GM13976 (cell line): ENCODE data around the gene DNAJC30.
A peak's percentile ranks its signal among the peaks of the same experiment; 100 is the strongest.
"Not testable (repeated sequence)": the region's sequence is repeated elsewhere in the genome, so short reads cannot be mapped to it uniquely, and the experiment has no call there.

Experiments
- DNase-seq: peaks from one replicate; pipeline ENCODE4 v3.0.0; 2012; ENCODE audit warnings: low spot score
- in situ Hi-C: fragments of 300-500 bp; cut with MboI; formaldehyde crosslinking; loops from one replicate; pipeline ENCODE4 v1.12.0; 2022; ENCODE audit warnings: low sequenced_read_pairs, mixed read lengths, inconsistent platforms; ENCODE audit not compliant: unreplicated experiment
- TF ChIP-seq, protein P1 (sequence below): IDR thresholded peaks from 2 replicates; pipeline ENCODE4 v1.5.1; 2012; ENCODE audit warnings: borderline replicate concordance, mild to moderate bottlenecking; ENCODE audit not compliant: insufficient read depth; ENCODE audit errors: extremely low read depth, missing control alignments, control extremely low read depth

DNAJC30 gene

DNA sequence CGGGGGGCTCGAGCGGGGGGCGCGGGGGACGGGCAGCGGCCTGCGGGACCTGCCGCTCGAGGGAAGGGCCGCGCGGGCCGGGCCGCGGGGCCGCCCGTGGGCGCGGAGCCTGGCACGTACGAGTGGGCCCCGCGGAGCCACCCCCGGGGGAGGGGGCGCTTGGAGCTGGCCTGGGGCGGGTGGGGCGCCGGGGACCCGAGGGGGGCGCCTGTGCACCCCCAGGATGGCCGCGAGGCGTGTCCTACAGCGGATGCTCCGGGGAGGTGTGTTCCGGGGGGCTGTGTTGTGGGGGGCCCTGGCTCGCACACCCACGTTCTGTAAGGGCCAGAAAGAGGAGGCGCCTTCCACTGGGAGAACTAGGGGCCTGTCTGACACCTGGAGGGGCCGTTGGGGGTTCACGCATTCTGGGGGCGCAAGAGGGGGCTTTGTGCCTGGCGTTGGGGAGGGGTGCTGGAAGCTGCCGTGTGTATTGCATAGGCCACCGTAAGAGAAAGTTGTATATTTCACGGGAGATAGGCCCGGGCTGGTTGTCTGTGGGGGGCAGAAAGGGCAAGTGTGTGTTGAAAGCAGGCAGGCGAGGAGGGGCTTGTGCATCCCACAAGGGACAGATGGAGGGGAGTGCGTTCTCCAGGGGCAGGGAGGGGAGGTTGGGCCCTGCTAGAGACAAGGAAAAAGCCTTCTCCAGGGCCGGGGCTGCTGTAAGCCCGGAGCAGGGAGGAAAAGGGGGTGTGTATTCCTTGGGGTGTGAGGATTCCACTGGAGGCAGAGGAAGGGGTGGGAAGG lies 15.0 kb downstream of the DNAJC30 start:
- TF ChIP-seq, protein P1, sequence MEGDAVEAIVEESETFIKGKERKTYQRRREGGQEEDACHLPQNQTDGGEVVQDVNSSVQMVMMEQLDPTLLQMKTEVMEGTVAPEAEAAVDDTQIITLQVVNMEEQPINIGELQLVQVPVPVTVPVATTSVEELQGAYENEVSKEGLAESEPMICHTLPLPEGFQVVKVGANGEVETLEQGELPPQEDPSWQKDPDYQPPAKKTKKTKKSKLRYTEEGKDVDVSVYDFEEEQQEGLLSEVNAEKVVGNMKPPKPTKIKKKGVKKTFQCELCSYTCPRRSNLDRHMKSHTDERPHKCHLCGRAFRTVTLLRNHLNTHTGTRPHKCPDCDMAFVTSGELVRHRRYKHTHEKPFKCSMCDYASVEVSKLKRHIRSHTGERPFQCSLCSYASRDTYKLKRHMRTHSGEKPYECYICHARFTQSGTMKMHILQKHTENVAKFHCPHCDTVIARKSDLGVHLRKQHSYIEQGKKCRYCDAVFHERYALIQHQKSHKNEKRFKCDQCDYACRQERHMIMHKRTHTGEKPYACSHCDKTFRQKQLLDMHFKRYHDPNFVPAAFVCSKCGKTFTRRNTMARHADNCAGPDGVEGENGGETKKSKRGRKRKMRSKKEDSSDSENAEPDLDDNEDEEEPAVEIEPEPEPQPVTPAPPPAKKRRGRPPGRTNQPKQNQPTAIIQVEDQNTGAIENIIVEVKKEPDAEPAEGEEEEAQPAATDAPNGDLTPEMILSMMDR: no peak
- in situ Hi-C loops: no loop called here
- no peak for DNase-seq

DNA sequence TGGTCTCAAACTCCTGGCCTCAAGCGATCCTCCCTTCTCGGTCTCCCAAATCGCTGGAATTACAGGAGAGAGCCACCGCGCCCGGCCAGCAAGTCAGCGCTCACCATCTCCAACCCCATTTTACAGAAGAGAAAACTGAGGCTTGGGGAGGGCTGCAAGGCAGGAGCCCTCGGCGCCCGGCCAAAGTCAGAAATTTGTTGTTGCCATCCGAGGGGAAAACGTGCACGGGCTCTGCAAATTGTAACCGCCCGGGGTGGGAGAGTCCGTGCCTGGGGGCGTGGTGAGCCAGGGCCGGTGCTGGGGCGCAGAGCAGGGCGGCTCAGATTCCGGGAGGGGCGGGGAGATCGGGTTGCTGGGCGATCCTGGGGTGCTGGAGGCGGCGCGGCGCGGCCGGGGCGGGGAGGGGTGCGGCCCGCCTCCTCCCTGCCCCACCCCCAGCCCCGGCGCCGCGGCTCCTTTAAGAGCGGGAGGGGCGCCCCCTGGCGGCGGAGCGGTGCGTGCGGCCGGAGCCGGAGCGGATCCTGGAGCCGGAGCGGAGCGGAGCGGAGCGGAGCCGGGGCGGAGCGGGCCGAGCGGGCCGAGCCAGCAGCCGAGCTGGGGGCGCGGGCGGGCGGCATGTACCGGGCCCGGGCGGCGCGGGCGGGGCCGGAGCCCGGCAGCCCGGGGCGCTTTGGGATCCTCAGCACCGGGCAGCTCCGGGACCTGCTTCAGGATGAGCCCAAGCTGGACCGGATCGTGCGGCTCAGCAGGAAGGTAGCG lies 15.7 kb downstream of the DNAJC30 start, which contains the start of gene VPS37D:
Gene VPS37D, plus strand, starts transcription at position 488 of the 759 bp plus-strand sequence. Its CDS starts 128 bp downstream, at position 616.
- TF ChIP-seq, protein P1: peak; percentile 92
- DNase-seq: peak; percentile 99
- in situ Hi-C loops: no loop called here

DNA sequence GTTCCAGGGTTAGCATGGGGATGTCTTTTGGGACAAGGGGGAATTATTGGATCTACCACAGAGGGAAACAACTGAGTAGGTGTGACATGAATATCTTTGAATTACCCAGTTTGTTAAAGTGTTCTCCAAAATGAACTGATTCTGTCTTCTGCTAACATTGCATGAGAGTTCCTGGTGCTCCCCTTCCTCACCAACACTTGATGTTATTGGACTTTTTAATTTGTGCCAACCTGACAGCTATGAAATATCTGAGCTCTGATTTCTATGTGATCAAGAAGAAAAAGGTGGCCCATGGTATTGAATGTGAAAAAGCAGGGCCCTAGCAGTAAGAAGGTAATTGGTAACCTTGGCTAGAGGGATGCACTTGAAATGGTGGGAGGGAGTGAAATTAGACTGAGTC lies 20.2 kb downstream of the DNAJC30 start:
- DNase-seq: no peak
- in situ Hi-C loops: no loop called here
- TF ChIP-seq, protein P1: no peak

DNA sequence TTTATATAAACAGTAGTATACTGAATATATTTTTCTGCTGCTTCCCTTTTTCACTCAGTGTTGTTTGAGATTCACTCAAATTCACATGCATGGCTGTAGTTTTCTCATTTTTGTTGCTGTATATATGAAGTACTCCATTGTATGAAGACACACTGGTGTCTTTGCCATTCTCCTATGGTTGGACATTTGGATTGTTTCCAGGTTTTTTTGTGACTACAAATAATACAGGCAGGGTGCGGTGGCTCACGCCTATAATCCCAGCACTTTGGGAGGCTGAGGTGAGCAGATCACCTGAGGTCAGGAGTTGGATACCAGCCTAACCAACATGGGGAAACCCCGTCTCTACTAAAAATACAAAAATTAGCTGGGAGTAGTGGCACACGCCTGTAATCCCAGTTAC lies 22.7 kb downstream of the DNAJC30 start:
- in situ Hi-C loops, DNase-seq: not testable (repeated sequence)

DNA sequence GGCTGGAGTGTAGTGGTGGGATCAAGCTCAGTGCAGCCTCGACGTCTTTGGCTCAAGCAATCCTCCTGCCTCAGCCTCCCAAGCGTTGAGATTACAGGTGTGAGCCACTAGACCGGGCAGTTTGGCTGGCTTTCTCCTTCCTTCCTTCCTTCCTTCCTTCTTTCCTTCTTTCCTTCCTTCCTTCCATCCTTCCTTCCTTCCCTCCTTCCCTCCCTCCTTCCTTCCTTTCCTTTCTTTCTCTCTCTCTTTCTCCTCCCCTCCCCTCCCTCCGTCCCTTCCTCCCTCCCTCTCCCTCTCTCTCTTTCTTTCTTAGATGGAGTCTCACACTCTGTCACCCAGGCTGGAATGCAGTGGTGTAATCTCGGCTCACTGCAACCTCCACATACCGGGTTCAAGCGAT lies 23.3 kb downstream of the DNAJC30 start:
- in situ Hi-C loops: no loop called here
- TF ChIP-seq, protein P1: no peak
- no peak for DNase-seq

DNA sequence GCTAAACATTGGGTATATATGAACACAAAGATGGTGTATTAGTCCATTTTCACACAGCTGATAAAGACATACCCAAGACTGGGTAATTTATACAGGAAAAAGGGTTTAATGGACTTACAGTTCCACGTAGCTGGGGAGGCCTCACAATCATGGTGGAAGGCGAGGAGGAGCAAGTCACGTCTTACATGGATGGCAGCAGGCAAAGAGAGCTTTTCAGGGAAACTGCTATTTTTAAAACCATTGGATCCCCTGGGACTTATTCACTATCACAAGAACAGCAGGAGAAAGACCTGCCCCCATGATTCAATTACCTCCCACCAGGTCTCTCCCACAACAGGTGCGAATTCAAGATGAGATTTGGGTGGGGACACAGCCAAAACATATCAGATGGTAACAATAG lies 27.9 kb downstream of the DNAJC30 start:
- DNase-seq, in situ Hi-C loops: not testable (repeated sequence)

DNA sequence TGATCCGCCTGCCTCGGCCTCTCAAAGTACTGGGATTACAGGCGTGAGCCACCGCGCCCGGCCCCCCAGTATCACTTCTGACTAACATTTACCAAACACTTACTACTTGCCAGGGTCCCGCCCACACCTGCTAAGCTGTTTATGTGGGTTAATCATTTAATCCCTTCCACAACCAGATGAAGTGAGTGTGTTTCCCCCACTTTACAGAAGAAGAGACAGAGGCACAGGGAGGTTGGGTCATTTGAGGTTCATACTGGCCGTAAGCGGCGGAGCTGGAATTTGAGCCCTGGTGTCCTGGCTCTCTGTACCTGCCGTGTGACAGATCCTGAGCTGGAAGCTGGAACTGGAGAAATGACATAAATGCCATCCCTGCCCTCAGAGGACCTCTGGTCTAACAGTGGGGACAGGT lies 30.7 kb downstream of the DNAJC30 start:
- TF ChIP-seq, protein P1: no peak
- in situ Hi-C loops: no loop called here
- no peak for DNase-seq

DNA sequence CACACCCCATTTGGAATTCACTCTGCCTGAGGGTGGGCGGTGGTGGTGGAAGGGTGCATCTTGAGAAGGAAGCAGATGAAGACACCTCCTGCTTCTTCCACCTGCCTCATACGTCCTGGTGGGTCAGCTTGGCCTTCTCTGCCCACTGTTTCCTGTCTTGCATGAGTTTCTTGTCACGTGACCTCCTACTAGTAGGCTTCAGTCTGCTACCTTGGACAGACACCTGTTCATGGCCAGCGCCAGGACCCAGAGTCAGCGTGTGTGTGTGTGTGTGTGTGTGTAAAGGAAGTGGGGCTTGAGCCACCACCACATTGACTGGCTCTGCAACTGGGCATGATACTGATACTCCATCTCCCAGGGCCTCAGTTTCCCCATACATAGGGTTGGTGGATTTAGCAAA lies 32.7 kb downstream of the DNAJC30 start:
- in situ Hi-C loops: no loop called here
- TF ChIP-seq, protein P1: no peak
- no peak for DNase-seq
